ENCODE measurements around the gene NTM.

NTM gene

DNA sequence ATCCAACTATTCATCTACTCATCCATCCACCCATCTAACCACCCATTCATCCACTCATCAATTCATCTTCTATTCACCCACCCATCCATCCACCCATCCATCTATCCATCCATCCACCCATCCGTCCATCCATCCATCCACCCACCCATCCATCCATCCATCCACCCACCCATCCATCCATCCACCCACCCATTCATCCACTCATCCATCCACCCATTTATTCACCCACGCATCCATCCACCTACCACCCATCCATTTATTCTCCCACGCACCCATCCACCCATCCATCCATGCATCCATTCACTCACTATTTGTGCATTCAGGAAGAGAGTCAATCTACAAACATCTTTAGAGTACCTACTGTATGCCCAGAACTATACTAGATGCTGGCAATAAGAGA lies 482.3 kb downstream of the NTM start:
- no peak for TF ChIP-seq ZNF274 (IDR thresholded peaks at IDR 0.05; ENCODE audit: low read depth, low read length)
- no peak overlapping the region for H3K4me3 ChIP-seq (ENCODE audit: low read length)

- no peak for TF ChIP-seq ZNF274 (IDR thresholded peaks at IDR 0.05; ENCODE audit: low read depth, low read length)
Observed at GRCh38 chr11:131854391-131854790, 484.0 kb downstream of the NTM start.

GRCh38 chr11:131855320-131855719 lies 484.9 kb downstream of the NTM start:
- TF ChIP-seq ZNF274 (IDR thresholded peaks at IDR 0.05; ENCODE audit: low read depth, low read length), result no peak
- H3K4me3 ChIP-seq (ENCODE audit: low read length), result no peak overlapping the region

More at GRCh38 chr11:131854391-131854790, 484.0 kb downstream of the NTM start:
- H3K4me3 ChIP-seq (ENCODE audit: low read length), result no peak overlapping the region

DNA sequence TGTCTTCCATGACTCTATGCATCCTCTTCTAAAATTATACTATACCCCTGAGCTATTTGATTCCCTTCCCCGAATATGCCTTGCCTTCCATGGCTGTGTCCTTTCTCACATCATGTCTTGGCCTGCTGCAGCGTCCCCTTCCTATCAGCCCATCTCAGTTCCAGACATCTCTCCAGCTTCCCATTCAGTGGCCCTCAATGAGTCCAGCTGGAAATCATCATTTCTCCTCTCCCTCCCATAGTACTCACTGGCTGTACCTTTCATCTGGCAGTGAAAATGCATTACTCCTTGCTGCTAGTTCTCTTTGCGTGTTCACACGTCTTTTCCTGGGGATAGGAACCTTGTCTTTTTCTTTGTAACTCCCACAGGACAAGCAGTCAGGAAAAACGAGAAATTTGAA lies 486.8 kb downstream of the NTM start:
- TF ChIP-seq ZNF274 (IDR thresholded peaks at IDR 0.05; ENCODE audit: low read depth, low read length), result no peak

DNA sequence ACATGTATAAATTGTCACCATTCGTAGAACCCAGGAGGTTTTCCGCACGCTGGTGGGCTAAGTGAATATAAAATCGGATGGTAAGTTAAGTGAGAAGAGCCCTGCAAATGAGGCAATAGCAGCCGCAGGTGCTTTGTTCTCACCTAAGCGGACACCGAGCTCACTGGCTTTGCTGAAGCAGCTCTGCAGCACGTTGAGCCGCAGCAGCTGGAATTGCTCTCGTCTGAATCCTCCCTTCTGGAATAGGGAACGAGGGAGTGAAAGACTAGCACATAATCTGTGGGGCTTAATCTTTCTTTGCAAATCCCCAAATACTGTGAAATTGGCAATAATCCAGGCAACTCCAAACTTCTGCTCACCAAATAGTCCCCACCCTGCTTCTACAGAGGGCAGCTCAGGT lies 488.1 kb downstream of the NTM start:
- TF ChIP-seq ZNF274 (IDR thresholded peaks at IDR 0.05; ENCODE audit: low read depth, low read length), result no peak
- no peak overlapping the region for H3K4me3 ChIP-seq (ENCODE audit: low read length)

More for the DNA sequence above, 486.8 kb downstream of the NTM start:
- H3K4me3 ChIP-seq (ENCODE audit: low read length), result no peak overlapping the region

GRCh38 chr11:131859538-131860210 lies 489.3 kb downstream of the NTM start:
- H3K4me3 ChIP-seq (ENCODE audit: low read length), result no peak overlapping the region
- no peak for TF ChIP-seq ZNF274 (IDR thresholded peaks at IDR 0.05; ENCODE audit: low read depth, low read length)

- H3K4me3 ChIP-seq (ENCODE audit: low read length), result no peak overlapping the region
- no peak for TF ChIP-seq ZNF274 (IDR thresholded peaks at IDR 0.05; ENCODE audit: low read depth, low read length)
Observed at GRCh38 chr11:131864228-131864627, 493.8 kb downstream of the NTM start.

DNA sequence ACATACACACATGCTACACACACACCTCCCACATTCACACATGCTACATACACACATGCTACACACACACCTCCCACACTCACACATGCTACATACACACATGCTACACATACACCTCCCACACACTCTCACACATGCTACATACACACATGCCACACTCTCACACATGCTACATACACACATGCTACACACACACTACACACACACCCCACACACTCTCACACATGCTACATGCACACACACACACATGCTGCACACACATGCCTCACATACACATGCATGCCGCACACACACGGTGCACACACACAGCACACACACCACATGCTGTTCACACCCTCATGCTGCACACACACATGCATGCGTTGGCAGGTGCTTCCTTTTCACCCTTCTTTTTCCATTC lies 495.4 kb downstream of the NTM start:
- TF ChIP-seq ZNF274 (IDR thresholded peaks at IDR 0.05; ENCODE audit: low read depth, low read length), result no peak
- no peak overlapping the region for H3K4me3 ChIP-seq (ENCODE audit: low read length)

DNA sequence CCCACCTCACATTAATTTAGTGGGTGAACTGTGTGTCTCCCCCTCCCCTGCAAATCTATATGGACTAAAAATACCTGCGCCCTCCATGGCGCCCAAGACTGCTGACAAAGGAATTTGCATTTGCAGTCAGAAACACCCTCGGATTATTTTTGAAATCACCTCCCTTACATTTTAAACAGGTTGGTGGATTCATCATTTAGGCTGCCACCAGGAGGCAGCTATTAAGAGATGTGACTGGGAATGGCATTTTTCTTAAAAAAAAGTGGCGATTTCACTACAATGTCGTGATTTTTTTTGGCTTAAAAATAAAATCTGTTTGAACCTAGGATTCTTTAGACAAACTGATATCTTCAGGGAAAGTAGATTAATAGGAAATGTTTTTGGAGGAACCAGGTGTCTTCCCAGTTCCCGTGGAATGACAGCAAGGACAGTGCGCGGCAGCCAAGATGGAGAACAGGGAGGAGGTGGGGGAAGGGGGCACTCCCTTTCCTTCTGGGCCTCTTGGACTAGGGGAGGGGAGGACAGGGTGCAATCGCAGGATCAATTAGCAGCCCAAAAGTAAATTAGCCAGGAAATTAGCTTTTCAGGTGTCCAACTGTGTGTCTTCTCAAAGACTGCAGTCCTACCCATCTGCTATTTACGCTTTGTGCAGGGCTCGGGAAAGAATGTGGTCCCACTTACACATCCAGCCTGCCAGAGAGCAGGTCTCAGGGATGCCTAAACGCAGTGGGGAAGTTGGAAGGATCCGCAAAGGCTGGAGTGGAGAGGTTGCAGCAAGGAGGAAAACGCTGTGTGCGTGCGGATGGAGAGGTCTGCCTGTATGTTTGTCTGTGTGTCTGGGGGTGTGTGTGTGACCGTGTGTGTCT lies 496.4 kb downstream of the NTM start:
- H3K4me3 ChIP-seq (ENCODE audit: low read length), result no peak overlapping the region
- TF ChIP-seq ZNF274 (IDR thresholded peaks at IDR 0.05; ENCODE audit: low read depth, low read length), result no peak

GRCh38 chr11:131867457-131868257 lies 497.2 kb downstream of the NTM start:
- no peak for TF ChIP-seq ZNF274 (IDR thresholded peaks at IDR 0.05; ENCODE audit: low read depth, low read length)

DNA sequence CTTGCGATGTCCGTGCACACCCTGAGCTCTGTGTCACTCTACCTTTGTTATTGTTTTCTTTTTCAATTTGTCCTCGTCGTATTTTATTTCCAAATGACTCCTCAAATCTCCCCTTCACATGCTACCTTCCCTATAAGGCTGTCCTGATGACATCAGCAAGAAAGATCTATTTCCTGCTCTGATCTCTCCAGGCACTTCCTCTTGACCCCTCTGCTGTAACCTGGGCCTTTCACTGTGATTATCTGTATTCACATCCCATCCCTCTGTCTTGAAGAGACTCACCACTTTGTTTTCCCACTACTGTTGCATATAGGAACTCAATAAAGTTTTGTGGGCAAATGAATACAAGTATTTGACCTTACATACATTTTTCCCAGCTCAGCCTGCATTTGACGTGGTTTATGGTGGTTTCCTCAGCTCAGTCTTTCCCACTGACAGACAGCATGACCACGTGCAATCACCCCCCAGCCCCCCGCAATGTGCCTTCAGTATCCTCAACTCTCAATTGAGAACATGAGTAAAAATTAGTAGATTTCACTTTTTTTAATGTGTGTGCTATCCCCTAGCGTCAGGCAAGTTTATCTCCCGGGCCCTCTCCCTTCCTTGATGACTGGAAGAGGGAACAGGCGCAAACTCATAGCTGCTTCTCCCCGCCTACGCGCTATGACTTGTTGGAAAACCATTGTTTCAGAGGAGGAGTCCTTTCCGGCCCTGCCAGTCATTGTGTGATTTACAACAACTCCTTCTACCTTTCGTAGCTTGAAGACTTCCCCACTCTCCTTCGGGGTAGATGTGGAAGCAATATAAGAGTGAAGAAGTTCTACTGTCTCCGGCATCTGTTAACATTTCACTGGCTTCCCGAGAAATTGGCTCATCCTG lies 498.5 kb downstream of the NTM start:
- H3K4me3 ChIP-seq (ENCODE audit: low read length), result no peak overlapping the region
- TF ChIP-seq ZNF274 (IDR thresholded peaks at IDR 0.05; ENCODE audit: low read depth, low read length), result no peak

More at GRCh38 chr11:131867457-131868257, 497.2 kb downstream of the NTM start:
- H3K4me3 ChIP-seq (ENCODE audit: low read length), result no peak overlapping the region

- H3K4me3 ChIP-seq (ENCODE audit: low read length), result no peak overlapping the region
- TF ChIP-seq ZNF274 (IDR thresholded peaks at IDR 0.05; ENCODE audit: low read depth, low read length), result no peak
Observed at GRCh38 chr11:131870305-131870704, 499.9 kb downstream of the NTM start.

- H3K4me3 ChIP-seq (ENCODE audit: low read length), result no peak overlapping the region
- TF ChIP-seq ZNF274 (IDR thresholded peaks at IDR 0.05; ENCODE audit: low read depth, low read length), result no peak
Observed at GRCh38 chr11:131871006-131871405, 500.6 kb downstream of the NTM start.
